HepG2 (cell line): ENCODE data around the gene MRPS2. TPM values are rescaled to one million over a fixed set of nuclear protein-coding genes. Genes with fewer than 3 reads are reported as not detected.

Source experiments
- ATAC-seq: fragments of 200-7000 bp; cut with Tn5 transposase; 3 replicates; pipeline ENCODE4 v1.9.1; 2020; ENCODE audit warnings: mild to moderate bottlenecking, moderate library complexity
- BruUV-seq: library from RNA; stranded (reverse); fragments of 400-500 nt; replicated peaks from 2 replicates; lab custom pipeline; 2021; lab: Mats Ljungman, UMichigan
- CTCF ChIA-PET: fragments of 300-600 bp; formaldehyde crosslinking; extraction: SDS; loops from one replicate; lab custom pipeline; 2021; ENCODE audit warnings: low total read pairs, inconsistent platforms, low intra/inter-chr PET ratio; lab: Yijun Ruan, JAX
- POLR2A ChIA-PET: fragments of 350-600 bp; sonication (Branson Sonifier 250); formaldehyde crosslinking; loops from one replicate; lab custom pipeline; 2020; ENCODE audit warnings: antibody characterized with exemption, inconsistent platforms; lab: Yijun Ruan, JAX
- DNase-seq: peaks from one replicate; pipeline ENCODE4 v3.0.0-alpha.2; 2015; ENCODE audit warnings: low spot score
- FAIRE-seq: peaks from 3 replicates; lab custom pipeline; 2011; peaks lifted over from hg19 to GRCh38; lab: Jason Lieb, UNC
- H2AFZ ChIP-seq: one replicate; pipeline ENCODE4 v1.6.1; 2011; ENCODE audit warnings: low read length, inconsistent platforms
- H3K27ac ChIP-seq: fragments of 300-600 bp; 3 replicates; pipeline ENCODE4 v1.8.0; 2011; ENCODE audit warnings: mixed run types, mild to moderate bottlenecking, mixed read lengths, low read length, inconsistent platforms; ENCODE audit not compliant: insufficient read depth; ENCODE audit errors: extremely low read length
- H3K27me3 ChIP-seq, 2 experiments: fragments of 200-600 bp in 1 of 2; 2 replicates in 1 of 2; 3 replicates in 1 of 2; pipeline versions ENCODE4 v1.6.0 to v1.8.0; 2011; ENCODE audit warnings: low read length in 2 of 2, mild to moderate bottlenecking in 2 of 2, moderate library complexity in 2 of 2, inconsistent platforms in 1 of 2; ENCODE audit not compliant: insufficient read depth in 2 of 2, control insufficient read depth in 1 of 2
- H3K36me3 ChIP-seq, 2 experiments: fragments of 200-600 bp in 1 of 2; replicated peaks in 1 of 2; 2 replicates in 1 of 2; 3 replicates in 1 of 2; pipeline versions ENCODE4 v1.5.1 to v1.8.0; 2011; ENCODE audit warnings: low read length in 2 of 2, inconsistent platforms in 1 of 2; ENCODE audit not compliant: insufficient read depth in 2 of 2, control insufficient read depth in 1 of 2
- H3K4me1 ChIP-seq: 2 replicates; pipeline ENCODE4 v1.5.1; 2012; ENCODE audit warnings: low read length, inconsistent platforms; ENCODE audit not compliant: insufficient read depth
- H3K4me2 ChIP-seq: 2 replicates; pipeline ENCODE4 v1.6.0; 2011; ENCODE audit warnings: low read depth, low read length, inconsistent platforms
- H3K4me3 ChIP-seq, 3 experiments: fragments of 200-600 bp in 1 of 3; sonication (generic), shearing (Covaris generic) in 1 of 3; replicated peaks in 1 of 3; 2 replicates each; pipeline ENCODE4 v1.5.1; 2011 to 2016; ENCODE audit warnings: low read length in 3 of 3, inconsistent platforms in 2 of 3, low read depth in 2 of 3, mild to moderate bottlenecking in 2 of 3, control low read depth in 1 of 3, mixed read lengths in 1 of 3; ENCODE audit not compliant: insufficient read depth in 1 of 3
- H3K79me2 ChIP-seq: one replicate; pipeline ENCODE4 v1.6.1; 2011; ENCODE audit warnings: low read length, inconsistent platforms; ENCODE audit not compliant: insufficient read depth
- H3K9ac ChIP-seq: 2 replicates; pipeline ENCODE4 v1.6.0; 2011; ENCODE audit warnings: mild to moderate bottlenecking, low read depth, low read length, inconsistent platforms; ENCODE audit not compliant: insufficient read depth
- H3K9me3 ChIP-seq: 2 replicates; pipeline ENCODE4 v1.5.1; 2012; ENCODE audit warnings: mild to moderate bottlenecking, low read length
- H4K20me1 ChIP-seq: 2 replicates; pipeline ENCODE4 v1.6.0; 2011; ENCODE audit warnings: inconsistent platforms, mild to moderate bottlenecking, low read length, moderate library complexity; ENCODE audit not compliant: insufficient read depth
- BRD4 ChIP-seq: sonication (generic); formaldehyde crosslinking; IDR thresholded peaks from 2 replicates; pipeline ENCODE4 v1.4.0; 2020; ENCODE audit warnings: missing genetic modification reagents
- MED8 ChIP-seq: sonication (generic); formaldehyde crosslinking; IDR thresholded peaks from 2 replicates; pipeline ENCODE4 v1.8.1; 2023; ENCODE audit warnings: mild to moderate bottlenecking, missing genetic modification reagents; ENCODE audit not compliant: insufficient replicate concordance
- SAFB2 ChIP-seq: sonication (generic); formaldehyde crosslinking; IDR thresholded peaks from 2 replicates; pipeline ENCODE4 v1.5.1; 2020; ENCODE audit warnings: missing genetic modification reagents, low read depth, mild to moderate bottlenecking, borderline replicate concordance
- SOX6 ChIP-seq, 2 experiments: fragments of 450-650 bp in 1 of 2; sonication (generic) in 1 of 2; formaldehyde crosslinking in 1 of 2; IDR thresholded peaks; 2 replicates each; pipeline versions ENCODE4 v1.4.0 to v1.6.1; 2017 to 2020; ENCODE audit warnings: antibody characterized with exemption in 1 of 2, mild to moderate bottlenecking in 1 of 2, missing genetic modification reagents in 1 of 2
- ZBTB39 ChIP-seq: sonication (generic); formaldehyde crosslinking; IDR thresholded peaks from 2 replicates; pipeline ENCODE4 v1.5.0; 2020; ENCODE audit warnings: missing genetic modification reagents
- ZNF138 ChIP-seq: sonication (generic); formaldehyde crosslinking; IDR thresholded peaks from 2 replicates; pipeline ENCODE4 v1.5.0; 2020; ENCODE audit warnings: mild to moderate bottlenecking, low read depth, missing genetic modification reagents
- ZNF512 ChIP-seq: sonication (generic); formaldehyde crosslinking; IDR thresholded peaks from 2 replicates; pipeline ENCODE4 v1.4.0; 2020; ENCODE audit warnings: mild to moderate bottlenecking, missing genetic modification reagents
- ZNF768 ChIP-seq: sonication (generic); formaldehyde crosslinking; IDR thresholded peaks from 2 replicates; pipeline ENCODE4 v1.4.0; 2020; ENCODE audit warnings: missing genetic modification reagents
- WGBS: methylation state at CpG from one replicate; pipeline ENCODE4 v1.1.6; 2017; ENCODE audit warnings: low lambda C conversion rate; 5-methylcytosine and 5-hydroxymethylcytosine counted together
- in situ Hi-C: cut with HindIII; loops from 2 replicates; pipeline ENCODE4 v1.10.0; 2017; ENCODE audit warnings: low pct_unique_long_range_greater_than_20kb; ENCODE audit not compliant: extremely low pct_ligation_motif_present
- intact Hi-C: fragments of 100-400 bp; cut with micrococcal nuclease; formaldehyde crosslinking; loops from one replicate; pipeline ENCODE4 v1.10.0; 2022; ENCODE audit not compliant: unreplicated experiment
- polyA plus RNA-seq, 8 experiments: library from polyadenylated mRNA; depleted of rRNA in 3 of 8; stranded (reverse) in 7 of 8; unstranded in 1 of 8; fragments of >200 nt; fragmentation: Illumina TruSeq in 4 of 8; extraction: Trizol in 4 of 8; gene quantifications; 2 replicates each; pipeline versions ENCODE4 v1.2.1 to v1.2.3, GENCODE V29; 2011 to 2016; ENCODE audit warnings: low read depth in 4 of 8, missing spikeins in 1 of 8, mixed read lengths in 1 of 8; ENCODE audit not compliant: insufficient read depth in 1 of 8
- total RNA-seq, 5 experiments: library from RNA; depleted of rRNA; stranded (reverse); fragments of >200 nt; fragmentation: Illumina TruSeq; extraction: Trizol; gene quantifications; 2 replicates each; pipeline ENCODE4 v1.2.3, GENCODE V29; 2016; ENCODE audit warnings: low read depth in 1 of 5
- TF ChIP-seq, protein P1 (sequence below): sonication (generic); formaldehyde crosslinking; IDR thresholded peaks from 2 replicates; pipeline ENCODE4 v1.4.0; 2020; ENCODE audit warnings: missing genetic modification reagents
- TF ChIP-seq, protein P2 (sequence below): sonication (generic); formaldehyde crosslinking; IDR thresholded peaks from 2 replicates; pipeline ENCODE4 v1.5.1; 2020; ENCODE audit warnings: mild to moderate bottlenecking, missing genetic modification reagents, borderline replicate concordance

Gene MRPS2
- total and polyA plus RNA-seq, 2 of the 13 experiments (the other 11 are each of a cell fraction or from before 2014, with no cell fraction given): 44.4 to 86.7 TPM

GRCh38 chr9:135503371-135504261 lies 3.1 kb downstream of the MRPS2 start:
- WGBS: 97% methylated on average over 29 of the region's 41 CpGs
- ChIA-PET CTCF (no interaction called here), POLR2A (no interaction called here)
- Histone ChIP-seq H2AFZ (no peak overlapping the region), H4K20me1 (peaks cover 16% of the 10 kb centered on the region), H3K9me3 (no peaks in the 10 kb centered on the region), H3K4me3 (no peak overlapping the region; a peak in 1 of 6 replicates), H3K79me2 (peaks cover 10% of the 10 kb centered on the region), H3K9ac (no peak overlapping the region), H3K27ac (no peak overlapping the region), H3K27me3 (peaks cover 2 to 8% of the 10 kb centered on the region in 2 experiments; a peak in 1 of 5 replicates), H3K4me1 (peaks cover 39% of the 10 kb centered on the region), H3K4me2 (no peak overlapping the region), H3K36me3 (peaks cover 13 to 26% of the 10 kb centered on the region in 2 experiments)
- ATAC-seq (no peak), DNase-seq (no peak), FAIRE-seq (no peak)
- BruUV-seq: no TSS peak
- intact Hi-C loops: no loop called here
- in situ Hi-C loops: no loop called here
- no peak for TF ChIP-seq SOX6 (IDR thresholded peaks at IDR 0.05)
- no peak for TF ChIP-seq SOX6 (CRISPR knock-in tag; IDR thresholded peaks at IDR 0.05)
- TF ChIP-seq ZBTB39: no peak
- TF ChIP-seq ZNF768 (CRISPR knock-in tag): no peak
- TF ChIP-seq, protein P1, sequence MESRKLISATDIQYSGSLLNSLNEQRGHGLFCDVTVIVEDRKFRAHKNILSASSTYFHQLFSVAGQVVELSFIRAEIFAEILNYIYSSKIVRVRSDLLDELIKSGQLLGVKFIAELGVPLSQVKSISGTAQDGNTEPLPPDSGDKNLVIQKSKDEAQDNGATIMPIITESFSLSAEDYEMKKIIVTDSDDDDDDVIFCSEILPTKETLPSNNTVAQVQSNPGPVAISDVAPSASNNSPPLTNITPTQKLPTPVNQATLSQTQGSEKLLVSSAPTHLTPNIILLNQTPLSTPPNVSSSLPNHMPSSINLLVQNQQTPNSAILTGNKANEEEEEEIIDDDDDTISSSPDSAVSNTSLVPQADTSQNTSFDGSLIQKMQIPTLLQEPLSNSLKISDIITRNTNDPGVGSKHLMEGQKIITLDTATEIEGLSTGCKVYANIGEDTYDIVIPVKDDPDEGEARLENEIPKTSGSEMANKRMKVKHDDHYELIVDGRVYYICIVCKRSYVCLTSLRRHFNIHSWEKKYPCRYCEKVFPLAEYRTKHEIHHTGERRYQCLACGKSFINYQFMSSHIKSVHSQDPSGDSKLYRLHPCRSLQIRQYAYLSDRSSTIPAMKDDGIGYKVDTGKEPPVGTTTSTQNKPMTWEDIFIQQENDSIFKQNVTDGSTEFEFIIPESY (CRISPR knock-in tag): peak; percentile 78; the same call in 1 of the 2 replicates
- TF ChIP-seq MED8 (CRISPR knock-in tag): no peak
- TF ChIP-seq, protein P2, sequence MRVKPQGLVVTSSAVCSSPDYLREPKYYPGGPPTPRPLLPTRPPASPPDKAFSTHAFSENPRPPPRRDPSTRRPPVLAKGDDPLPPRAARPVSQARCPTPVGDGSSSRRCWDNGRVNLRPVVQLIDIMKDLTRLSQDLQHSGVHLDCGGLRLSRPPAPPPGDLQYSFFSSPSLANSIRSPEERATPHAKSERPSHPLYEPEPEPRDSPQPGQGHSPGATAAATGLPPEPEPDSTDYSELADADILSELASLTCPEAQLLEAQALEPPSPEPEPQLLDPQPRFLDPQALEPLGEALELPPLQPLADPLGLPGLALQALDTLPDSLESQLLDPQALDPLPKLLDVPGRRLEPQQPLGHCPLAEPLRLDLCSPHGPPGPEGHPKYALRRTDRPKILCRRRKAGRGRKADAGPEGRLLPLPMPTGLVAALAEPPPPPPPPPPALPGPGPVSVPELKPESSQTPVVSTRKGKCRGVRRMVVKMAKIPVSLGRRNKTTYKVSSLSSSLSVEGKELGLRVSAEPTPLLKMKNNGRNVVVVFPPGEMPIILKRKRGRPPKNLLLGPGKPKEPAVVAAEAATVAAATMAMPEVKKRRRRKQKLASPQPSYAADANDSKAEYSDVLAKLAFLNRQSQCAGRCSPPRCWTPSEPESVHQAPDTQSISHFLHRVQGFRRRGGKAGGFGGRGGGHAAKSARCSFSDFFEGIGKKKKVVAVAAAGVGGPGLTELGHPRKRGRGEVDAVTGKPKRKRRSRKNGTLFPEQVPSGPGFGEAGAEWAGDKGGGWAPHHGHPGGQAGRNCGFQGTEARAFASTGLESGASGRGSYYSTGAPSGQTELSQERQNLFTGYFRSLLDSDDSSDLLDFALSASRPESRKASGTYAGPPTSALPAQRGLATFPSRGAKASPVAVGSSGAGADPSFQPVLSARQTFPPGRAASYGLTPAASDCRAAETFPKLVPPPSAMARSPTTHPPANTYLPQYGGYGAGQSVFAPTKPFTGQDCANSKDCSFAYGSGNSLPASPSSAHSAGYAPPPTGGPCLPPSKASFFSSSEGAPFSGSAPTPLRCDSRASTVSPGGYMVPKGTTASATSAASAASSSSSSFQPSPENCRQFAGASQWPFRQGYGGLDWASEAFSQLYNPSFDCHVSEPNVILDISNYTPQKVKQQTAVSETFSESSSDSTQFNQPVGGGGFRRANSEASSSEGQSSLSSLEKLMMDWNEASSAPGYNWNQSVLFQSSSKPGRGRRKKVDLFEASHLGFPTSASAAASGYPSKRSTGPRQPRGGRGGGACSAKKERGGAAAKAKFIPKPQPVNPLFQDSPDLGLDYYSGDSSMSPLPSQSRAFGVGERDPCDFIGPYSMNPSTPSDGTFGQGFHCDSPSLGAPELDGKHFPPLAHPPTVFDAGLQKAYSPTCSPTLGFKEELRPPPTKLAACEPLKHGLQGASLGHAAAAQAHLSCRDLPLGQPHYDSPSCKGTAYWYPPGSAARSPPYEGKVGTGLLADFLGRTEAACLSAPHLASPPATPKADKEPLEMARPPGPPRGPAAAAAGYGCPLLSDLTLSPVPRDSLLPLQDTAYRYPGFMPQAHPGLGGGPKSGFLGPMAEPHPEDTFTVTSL (CRISPR knock-in tag): no peak
- no peak for TF ChIP-seq ZNF512 (CRISPR knock-in tag)
- TF ChIP-seq ZNF138 (CRISPR knock-in tag): no peak
- no peak for TF ChIP-seq SAFB2 (CRISPR knock-in tag)
- TF ChIP-seq BRD4 (CRISPR knock-in tag): no peak
